NCI-H187 treated with DMSO at 0.1 percent for 48 hours (cell line): ENCODE data around the gene MOGAT2.

Experiments
- DNase-seq: peaks from one replicate; lab custom pipeline; 2025; lab: John Stamatoyannopoulos, UW

MOGAT2 gene

GRCh38 chr11:75759832-75760231, 42.2 kb downstream of the MOGAT2 start:
- DNase-seq: no peak

DNA sequence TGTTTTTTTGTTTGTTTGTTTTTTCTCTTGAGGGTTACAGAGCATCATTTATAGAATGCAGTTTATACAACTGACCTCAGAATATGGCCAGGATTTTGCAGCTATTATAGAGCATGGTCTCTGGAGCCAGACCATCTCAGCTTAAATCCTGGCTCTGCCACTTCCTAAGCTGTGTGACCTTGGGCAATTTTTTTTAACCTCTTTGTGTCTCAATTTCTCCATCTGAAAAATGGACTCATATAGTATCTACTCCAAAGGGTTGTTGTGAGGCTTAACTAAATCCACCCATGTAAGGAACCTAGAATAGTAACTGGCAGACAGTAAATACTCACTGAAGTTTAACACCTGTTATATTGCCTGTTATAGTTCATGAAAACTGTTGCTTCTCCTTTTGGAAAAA, 42.6 kb downstream of the MOGAT2 start:
- DNase-seq: no peak

DNA sequence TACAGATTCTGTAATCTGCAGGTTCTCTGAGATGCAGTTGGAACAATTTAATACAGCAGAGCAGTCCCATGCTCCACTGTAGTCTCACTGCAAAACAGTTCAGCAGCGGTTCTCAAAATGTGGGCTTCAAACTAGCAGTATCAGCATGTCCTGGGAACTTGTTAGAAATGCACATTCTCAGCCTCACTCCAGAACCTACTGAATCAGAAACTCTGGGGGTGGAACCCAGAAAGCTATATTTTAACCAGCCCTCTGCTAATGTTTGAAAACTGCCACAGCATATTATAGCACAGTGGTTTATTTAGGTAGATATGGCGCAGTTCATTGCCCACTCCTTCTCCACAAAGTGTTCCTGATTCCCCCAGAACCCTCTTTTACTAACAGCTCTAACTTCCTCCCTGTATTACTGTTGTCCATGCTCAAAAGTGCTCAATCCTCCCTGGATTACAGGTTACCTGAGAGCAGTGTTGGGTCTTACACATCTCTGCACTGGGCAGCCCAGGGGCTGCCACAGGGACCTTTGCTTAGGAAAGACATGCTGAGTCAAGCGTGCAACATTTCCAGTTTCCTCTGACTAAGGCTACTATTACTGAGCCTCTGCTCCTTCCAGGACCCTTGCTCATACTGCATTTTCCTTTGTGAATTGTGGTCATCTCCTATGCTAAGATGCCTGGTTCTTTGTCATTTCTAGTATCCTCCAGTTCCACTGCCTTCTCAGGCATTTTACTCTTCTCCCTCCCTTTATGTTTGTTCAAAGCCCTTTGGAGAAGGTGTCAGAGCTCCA, 43.3 kb downstream of the MOGAT2 start:
- no peak for DNase-seq

DNA sequence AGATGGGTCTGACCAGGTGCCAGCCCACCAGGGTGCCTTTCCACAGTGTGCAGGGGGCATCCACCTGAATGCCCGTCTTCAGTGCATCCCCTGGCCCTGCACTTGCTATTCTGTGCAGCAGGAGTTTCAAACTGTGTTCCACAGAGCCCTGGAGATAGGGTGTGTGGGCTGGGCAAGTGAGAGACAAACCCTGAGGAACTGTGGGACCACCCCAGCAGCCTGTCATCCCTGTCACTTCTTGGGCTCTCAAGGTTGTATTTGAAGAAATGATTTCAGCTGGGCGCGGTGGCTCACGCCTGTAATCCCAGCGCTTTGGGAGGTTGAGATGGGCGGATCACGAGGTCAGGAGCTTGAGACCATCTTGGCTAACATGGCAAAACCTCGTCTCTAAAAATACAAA, 44.5 kb downstream of the MOGAT2 start:
- DNase-seq: no peak

- DNase-seq: no peak
Measured at GRCh38 chr11:75762885-75763284, 45.2 kb downstream of the MOGAT2 start.

DNA sequence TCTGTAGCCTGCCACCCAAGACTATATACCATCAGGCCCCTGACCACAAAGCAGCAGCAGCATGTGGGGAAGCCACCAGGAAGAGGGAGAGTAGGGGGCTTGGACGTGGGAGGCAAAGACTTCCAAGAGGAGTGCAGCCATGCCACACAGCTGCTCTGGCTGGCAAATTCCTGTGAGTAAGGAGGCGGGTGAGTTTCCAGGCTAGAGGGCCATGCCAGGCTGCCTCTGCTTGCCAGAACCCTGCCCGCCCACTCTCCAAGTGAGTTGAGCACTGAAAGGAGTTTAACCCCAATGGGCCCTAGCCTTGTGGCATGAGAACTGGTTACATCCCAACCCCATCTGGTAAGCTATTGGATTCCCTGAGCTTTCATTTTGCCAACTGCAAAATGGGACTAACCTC, 46.2 kb downstream of the MOGAT2 start:
- no peak for DNase-seq

DNA sequence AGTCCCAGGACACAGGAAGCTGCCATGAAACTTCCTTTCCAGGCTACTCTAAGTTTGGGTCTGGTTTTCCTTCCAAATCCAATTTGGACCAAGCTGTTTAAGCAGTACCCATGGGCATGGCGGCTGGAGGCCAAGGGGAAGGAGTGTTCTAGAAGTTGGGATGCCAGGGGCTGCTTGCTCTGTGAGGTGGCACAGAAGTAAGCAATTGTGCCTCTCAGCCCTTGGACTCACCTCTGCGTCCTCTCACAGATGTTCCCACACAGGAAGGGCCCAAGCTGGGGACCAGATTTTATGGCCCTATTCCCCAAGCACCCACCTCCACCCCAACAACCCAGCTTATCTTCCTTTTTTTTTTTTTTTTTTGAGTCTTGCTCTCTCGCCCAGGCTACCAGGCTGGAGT, 47.5 kb downstream of the MOGAT2 start:
- no peak for DNase-seq

- no peak for DNase-seq
Measured at GRCh38 chr11:75766443-75767227, 49.0 kb downstream of the MOGAT2 start.

DNA sequence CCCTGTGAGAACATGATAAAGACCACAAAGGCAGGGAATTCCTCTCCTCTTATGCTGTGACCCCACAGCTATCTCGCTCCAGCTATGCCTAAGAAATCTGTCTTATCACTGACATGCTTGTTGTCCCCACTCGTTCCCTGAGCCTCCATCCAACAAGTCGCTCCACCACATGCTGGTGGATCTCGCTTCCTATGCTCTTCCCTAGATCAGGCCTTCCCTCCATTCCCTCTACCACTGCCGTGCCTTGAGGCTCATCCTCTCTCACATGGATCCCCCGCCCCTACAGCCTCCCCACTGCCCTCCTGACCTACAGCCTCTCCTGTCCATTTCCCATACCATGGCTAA, 49.6 kb downstream of the MOGAT2 start:
- DNase-seq: no peak

- no peak for DNase-seq
Measured at GRCh38 chr11:75767793-75768111, 50.1 kb downstream of the MOGAT2 start.

GRCh38 chr11:75768112-75768908, 50.7 kb downstream of the MOGAT2 start, which contains the start of gene DGAT2:
TSS of gene DGAT2 (plus strand) at chr11:75768778. CDS start at chr11:75768992, 214 bp downstream.
- peak; percentile 5 for DNase-seq

DNA sequence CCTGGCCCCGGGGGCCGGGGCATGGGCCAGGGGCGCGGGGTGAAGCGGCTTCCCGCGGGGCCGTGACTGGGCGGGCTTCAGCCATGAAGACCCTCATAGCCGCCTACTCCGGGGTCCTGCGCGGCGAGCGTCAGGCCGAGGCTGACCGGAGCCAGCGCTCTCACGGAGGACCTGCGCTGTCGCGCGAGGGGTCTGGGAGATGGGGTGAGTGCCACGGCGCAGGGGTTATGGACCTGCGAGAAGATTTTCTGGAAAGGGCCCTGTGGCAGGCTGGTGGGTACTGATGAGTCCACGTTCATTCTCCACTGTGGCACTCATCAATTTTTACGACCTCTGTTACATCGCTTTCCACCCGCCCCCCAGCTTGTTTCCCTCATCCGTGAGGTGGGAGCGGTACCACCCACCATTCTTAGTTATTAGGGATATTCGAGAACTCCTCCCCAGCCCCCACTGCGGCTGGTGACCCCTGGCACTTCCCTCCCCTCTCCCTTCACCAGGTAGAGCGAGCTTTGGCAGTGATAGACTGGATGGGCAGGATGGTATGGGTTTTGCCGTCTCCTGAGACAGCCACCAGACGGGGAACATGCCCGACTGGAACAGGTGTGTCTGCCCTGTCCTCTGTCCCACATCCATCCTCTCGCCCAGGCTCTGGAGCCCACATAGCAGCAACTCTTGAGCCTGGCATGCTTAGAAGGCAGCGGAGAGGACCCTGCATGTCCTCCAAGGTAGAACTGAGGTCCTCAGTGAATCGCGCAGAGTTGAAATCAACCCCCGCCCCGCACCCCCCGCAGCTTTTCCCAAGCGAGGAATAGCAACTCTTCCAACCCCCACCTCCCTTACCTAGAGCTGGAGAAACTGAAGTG, 51.5 kb downstream of the MOGAT2 start:
- no peak for DNase-seq

GRCh38 chr11:75770102-75770501, 52.5 kb downstream of the MOGAT2 start:
- no peak for DNase-seq

- DNase-seq: no peak
Measured at GRCh38 chr11:75771646-75772410, 54.2 kb downstream of the MOGAT2 start.

DNA sequence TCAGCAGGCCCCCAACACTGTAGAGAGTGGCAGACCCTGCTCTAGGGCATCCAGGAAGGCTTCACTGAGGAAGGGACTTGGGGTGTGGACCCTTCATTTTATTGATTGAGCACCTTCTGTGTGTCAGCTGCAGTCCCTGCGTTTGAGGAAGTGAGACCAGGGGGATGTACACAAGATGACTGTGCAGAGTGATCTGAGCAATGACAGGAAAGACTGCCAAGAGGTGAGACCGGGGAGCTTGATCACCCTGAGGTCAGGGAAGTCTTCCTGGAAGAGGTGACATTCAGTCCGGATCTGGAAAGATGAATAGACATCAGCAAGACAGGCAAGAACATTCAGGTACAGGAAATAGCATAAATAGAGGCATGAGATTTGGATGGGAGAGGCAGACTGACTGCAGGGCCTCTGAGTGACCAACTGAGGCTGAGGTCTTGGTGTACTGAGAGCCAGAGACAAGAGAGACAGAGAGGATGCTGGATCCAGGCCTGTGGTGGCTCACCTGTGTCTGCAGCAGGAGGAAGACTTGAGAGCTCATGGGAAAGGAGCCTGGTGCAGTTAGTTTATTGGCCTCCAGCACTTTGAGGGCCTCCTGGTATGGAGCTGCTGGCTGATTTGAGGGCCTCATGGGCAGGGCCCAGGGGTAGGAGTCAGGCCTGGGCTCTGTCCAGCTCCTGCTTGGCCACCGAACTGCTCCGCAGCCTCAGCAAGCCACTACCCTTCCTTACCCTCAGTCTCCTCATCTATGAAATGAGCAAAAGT, 56.1 kb downstream of the MOGAT2 start:
- DNase-seq: no peak

GRCh38 chr11:75775056-75775455, 57.4 kb downstream of the MOGAT2 start:
- no peak for DNase-seq

DNA sequence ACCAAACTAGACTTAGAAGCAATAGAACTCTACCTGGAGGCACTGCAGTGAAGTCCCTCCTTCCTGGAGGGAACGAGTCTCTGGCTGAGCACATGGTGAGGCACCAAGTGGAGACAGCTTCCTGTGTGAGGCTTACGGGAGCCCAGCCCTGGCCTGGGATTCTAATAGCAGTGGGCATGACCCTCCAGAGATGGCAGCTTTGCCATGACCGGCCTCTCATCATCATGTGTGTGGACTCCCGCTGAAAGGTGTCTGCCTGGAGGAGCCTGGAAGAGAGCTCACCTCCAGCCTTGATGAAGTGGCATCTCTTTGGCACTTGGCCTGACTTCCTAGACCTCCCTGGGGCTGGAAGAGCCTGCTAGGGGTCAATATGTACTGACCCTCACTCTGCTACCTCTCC, 58.9 kb downstream of the MOGAT2 start:
- DNase-seq: no peak

- no peak for DNase-seq
Measured at GRCh38 chr11:75777461-75778110, 59.9 kb downstream of the MOGAT2 start.

GRCh38 chr11:75778962-75779361, 61.3 kb downstream of the MOGAT2 start:
- DNase-seq: no peak

DNA sequence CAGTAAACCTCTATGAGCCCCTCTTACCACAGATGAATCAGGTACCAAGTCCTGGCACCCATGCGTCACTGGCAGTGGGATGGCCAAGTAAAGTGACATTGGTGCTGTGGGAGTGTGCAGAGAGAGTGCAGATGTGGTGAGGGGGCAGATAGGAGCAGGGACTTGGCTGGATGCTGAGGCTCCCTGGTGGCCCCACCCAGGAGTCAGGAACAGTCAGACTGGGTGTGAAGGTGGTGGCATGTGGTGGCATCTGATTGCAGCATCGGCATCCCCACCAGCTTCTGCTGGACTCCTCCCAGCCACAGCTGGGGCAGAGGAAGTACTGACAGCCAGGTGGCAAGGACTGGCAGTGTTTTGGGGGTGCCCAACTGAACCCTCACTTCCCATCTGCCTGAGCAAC, 62.3 kb downstream of the MOGAT2 start:
- DNase-seq: no peak
